ENCODE data around the gene CNOT11. TPM values are rescaled to one million over a fixed set of nuclear protein-coding genes. Genes with fewer than 3 reads are reported as not detected.

CNOT11 gene
- total RNA-seq, 120 experiments from 2014 or later = 17.6 to 47.8 (median 29.3) TPM

Small RNA genes within 50 kb of the gene (microRNA-seq; reads per million reads assigned to microRNA genes)
- 0 to 6.4 (median 2.1) reads per million in 43 experiments for gene MIR5696

Other genes with a start within 250 kb of the CNOT11 start
- 10 to 100 TPM; 10.5 to 33.3 (median 21.0) TPM for gene TBC1D8, start 101.5 kb upstream of the CNOT11 start, total RNA-seq
- gene RNF149, start 55.8 kb downstream of the CNOT11 start, total RNA-seq = 10 to 100 TPM; 30.6 to 66.5 (median 47.5) TPM
- 100 to 1,000 TPM in 89 of 120 experiments, 10 to 100 TPM in 31; 31.8 to 189 (median 122) TPM for gene CREG2, start 134.6 kb downstream of the CNOT11 start, total RNA-seq
- 1 to 10 TPM in 114 of 120 experiments, under 1 TPM in 6; 0.60 to 8.9 (median 2.6) TPM for gene RFX8, start 222.2 kb downstream of the CNOT11 start, total RNA-seq

All from dorsolateral prefrontal cortex (tissue), 118 donors.